Brain microvascular endothelial cell (primary cell): ENCODE data around the gene STK39.
"Not testable (repeated sequence)": the region's sequence is repeated elsewhere in the genome, so short reads cannot be mapped to it uniquely, and the experiment has no call there.

Source experiments
- DNase-seq: peaks from one replicate; pipeline ENCODE4 v3.0.0-alpha.2; 2020
- H3K27ac ChIP-seq: fragments of 250-450 bp; sonication (Bioruptor Pico); 2 replicates; pipeline ENCODE4 v1.5.1; 2020; ENCODE audit warnings: mild to moderate bottlenecking, moderate library complexity
- H3K27me3 ChIP-seq: fragments of 250-450 bp; sonication (Bioruptor Pico); replicated peaks from 2 replicates; pipeline ENCODE4 v1.5.1; 2020; ENCODE audit warnings: mild to moderate bottlenecking
- H3K36me3 ChIP-seq: fragments of 250-450 bp; sonication (Bioruptor Pico); replicated peaks from 2 replicates; pipeline ENCODE4 v1.5.1; 2020; ENCODE audit warnings: mild to moderate bottlenecking
- H3K4me3 ChIP-seq: 2 replicates; pipeline ENCODE4 v1.5.1; 2011; ENCODE audit warnings: low read depth, mild to moderate bottlenecking, control low read depth, low read length, moderate library complexity
- CTCF ChIP-seq: IDR thresholded peaks from 2 replicates; pipeline ENCODE4 v1.5.1; 2011; ENCODE audit warnings: low read depth, mild to moderate bottlenecking, moderate library complexity, low read length, control low read depth, inconsistent platforms; ENCODE audit errors: missing control alignments
- in situ Hi-C: cut with HindIII; loops from 2 replicates; pipeline ENCODE4 v1.10.0; 2017; ENCODE audit warnings: low sequenced_read_pairs, low pct_ligation_motif_present

The STK39 gene

DNA sequence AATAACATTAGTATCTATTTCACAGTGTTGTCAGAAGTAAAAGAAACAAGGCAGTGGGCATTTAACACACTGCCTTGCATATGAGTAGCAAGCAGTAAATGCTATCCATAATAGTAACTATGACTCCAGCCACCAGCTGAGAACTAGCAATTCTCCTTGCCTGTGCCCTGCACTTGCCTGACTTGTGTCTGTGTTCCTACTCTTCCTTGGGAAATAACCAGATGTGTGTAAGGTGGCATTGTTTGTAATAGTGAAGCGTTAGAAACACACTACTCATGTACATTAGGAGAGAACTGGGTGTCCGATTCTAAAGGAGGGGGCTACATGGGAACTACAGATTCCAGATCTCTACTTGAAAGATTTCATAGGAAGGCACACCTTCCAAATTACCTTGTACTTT lies 197.8 kb downstream of the STK39 start:
- Histone ChIP-seq H3K27ac (no peak overlapping the region), H3K36me3 (no peaks in the 10 kb centered on the region), H3K27me3 (no peaks in the 10 kb centered on the region), H3K4me3 (no peak overlapping the region)
- DNase-seq = no peak
- no peak for TF ChIP-seq CTCF
- in situ Hi-C loops = no loop called here

GRCh38 chr2:168047091-168047690 lies 200.2 kb downstream of the STK39 start:
- DNase-seq = no peak
- TF ChIP-seq CTCF = no peak
- no peaks in the 10 kb centered on the region for H3K36me3 ChIP-seq
- no peak overlapping the region for H3K27ac ChIP-seq
- in situ Hi-C loops = no loop called here
- no peaks in the 10 kb centered on the region for H3K27me3 ChIP-seq
- no peak overlapping the region for H3K4me3 ChIP-seq

GRCh38 chr2:168044579-168044978 lies 202.8 kb downstream of the STK39 start:
- H3K4me3 ChIP-seq = no peak overlapping the region
- in situ Hi-C loops = no loop called here
- TF ChIP-seq CTCF = no peak
- no peaks in the 10 kb centered on the region for H3K27me3 ChIP-seq
- H3K36me3 ChIP-seq = no peaks in the 10 kb centered on the region
- DNase-seq = no peak
- no peak overlapping the region for H3K27ac ChIP-seq

DNA sequence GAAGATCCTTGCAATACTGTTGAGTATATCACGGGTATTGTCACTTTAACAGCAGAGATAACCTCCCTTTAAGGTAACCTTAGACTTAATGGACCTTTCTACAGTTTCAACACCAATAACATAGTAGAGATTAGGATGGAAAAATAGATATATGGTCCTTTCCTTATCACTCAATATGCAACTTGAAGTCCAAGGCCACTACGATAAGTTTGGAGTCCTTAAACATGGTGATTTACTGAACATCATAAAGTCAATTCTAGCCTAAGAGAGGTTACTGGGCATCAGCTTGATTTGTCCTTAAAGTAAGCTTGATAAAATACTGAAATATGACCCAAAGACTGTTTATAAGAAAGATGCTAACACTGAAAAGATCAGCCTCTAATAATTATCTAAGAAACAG lies 203.2 kb downstream of the STK39 start:
- Histone ChIP-seq H3K27ac (no peak overlapping the region), H3K36me3 (no peaks in the 10 kb centered on the region), H3K27me3 (no peaks in the 10 kb centered on the region), H3K4me3 (no peak overlapping the region)
- no peak for DNase-seq
- no peak for TF ChIP-seq CTCF
- in situ Hi-C loops = no loop called here

- H3K36me3 ChIP-seq, H3K4me3 ChIP-seq, in situ Hi-C loops, H3K27me3 ChIP-seq, DNase-seq, H3K27ac ChIP-seq: not testable (repeated sequence)
These were observed 205.1 kb downstream of the STK39 start for GRCh38 chr2:168042127-168042824.

- Histone ChIP-seq H3K27me3 (no peaks in the 10 kb centered on the region), H3K27ac (no peak overlapping the region), H3K4me3 (no peak overlapping the region), H3K36me3 (no peaks in the 10 kb centered on the region)
- DNase-seq = no peak
- no peak for TF ChIP-seq CTCF
- in situ Hi-C loops = no loop called here
These were observed 207.5 kb downstream of the STK39 start for GRCh38 chr2:168039881-168040280.
